Activated CD8-positive, alpha-beta T cell treated with anti-CD3 and anti-CD28 coated beads for 36 hours (primary cell): ENCODE results near the gene SNW1. TPM values are rescaled to one million over a fixed set of nuclear protein-coding genes. Genes with fewer than 3 reads are reported as not detected.

ENCODE experiments used
- ATAC-seq: fragments of 200-7000 bp; cut with Tn5 transposase; one replicate; pipeline ENCODE4 v1.10.0; 2021; ENCODE audit warnings: mild to moderate bottlenecking, moderate library complexity
- CTCF ChIA-PET: fragments of 350-600 bp; sonication (Branson Sonifier 250); formaldehyde crosslinking; loops from one replicate; lab custom pipeline; 2021; ENCODE audit warnings: antibody characterized with exemption; lab: Charles Lee
- POLR2A ChIA-PET: fragments of 350-600 bp; sonication (Branson Sonifier 250); formaldehyde crosslinking; loops from one replicate; lab custom pipeline; 2021; ENCODE audit warnings: antibody characterized with exemption; lab: Charles Lee
- DNase-seq: peaks from one replicate; pipeline ENCODE4 v3.0.0-alpha.2; 2020
- H3K27ac Mint-ChIP-seq: one replicate; pipeline ENCODE4 v1.8.0; 2021; ENCODE audit warnings: mild to moderate bottlenecking, mixed read lengths
- H3K27me3 Mint-ChIP-seq: one replicate; pipeline ENCODE4 v1.8.0; 2021; ENCODE audit warnings: mixed read lengths
- H3K36me3 Mint-ChIP-seq: one replicate; pipeline ENCODE4 v1.8.0; 2021; ENCODE audit warnings: low read depth, mixed read lengths
- H3K4me1 Mint-ChIP-seq: one replicate; pipeline ENCODE4 v1.8.0; 2021; ENCODE audit warnings: low read depth, mixed read lengths
- H3K4me3 Mint-ChIP-seq: one replicate; pipeline ENCODE4 v1.8.0; 2021; ENCODE audit warnings: mild to moderate bottlenecking, moderate library complexity, mixed read lengths
- H3K9me3 Mint-ChIP-seq: one replicate; pipeline ENCODE4 v1.8.0; 2021; ENCODE audit warnings: mixed read lengths
- intact Hi-C: fragments of 100-400 bp; cut with micrococcal nuclease; formaldehyde crosslinking; loops from one replicate; pipeline ENCODE4 v1.10.0; 2022
- total RNA-seq, 2 experiments: library from RNA; stranded (reverse); gene quantifications; one replicate each; pipeline ENCODE4 v1.2.3, GENCODE V29; 2021
- TF ChIP-seq, protein P1 (sequence below): fragments of 200-600 bp; IDR thresholded peaks from one replicate; pipeline ENCODE4 v1.8.0; 2022; ENCODE audit warnings: antibody characterized with exemption, mild to moderate bottlenecking

Gene SNW1
- total RNA-seq, 2 experiments from 2014 or later: 95.2 to 121 TPM

GRCh38 chr14:77707355-77707723 is 53.6 kb downstream of the SNW1 start:
- ChIA-PET CTCF (interaction anchor here (0.7 kb wide), 1 partner anchor 84 kb away, joined by 3 read pairs; no protein-coding TSS in a partner anchor), POLR2A (interaction anchor here (1.6 to 1.7 kb wide), 2 partner anchors 45 to 54 kb away, joined by 5 to 9 read pairs; no protein-coding TSS in a partner anchor)
- Mint-ChIP-seq H3K36me3 (peaks cover 33% of the 10 kb centered on the region), H3K27me3 (no peaks in the 10 kb centered on the region), H3K4me1 (peaks cover 33% of the 10 kb centered on the region), H3K4me3 (peak overlapping the region; percentile 84), H3K27ac (peak overlapping the region; percentile 91), H3K9me3 (no peaks in the 10 kb centered on the region)
- DNase-seq (peak; percentile 34), ATAC-seq (peak; percentile 15)
- intact Hi-C loops: loop anchor here (5.0 kb wide), 1 partner anchor 250 kb away; the partner anchor contains the start of genes AHSA1 and VIPAS39
- TF ChIP-seq, protein P1, sequence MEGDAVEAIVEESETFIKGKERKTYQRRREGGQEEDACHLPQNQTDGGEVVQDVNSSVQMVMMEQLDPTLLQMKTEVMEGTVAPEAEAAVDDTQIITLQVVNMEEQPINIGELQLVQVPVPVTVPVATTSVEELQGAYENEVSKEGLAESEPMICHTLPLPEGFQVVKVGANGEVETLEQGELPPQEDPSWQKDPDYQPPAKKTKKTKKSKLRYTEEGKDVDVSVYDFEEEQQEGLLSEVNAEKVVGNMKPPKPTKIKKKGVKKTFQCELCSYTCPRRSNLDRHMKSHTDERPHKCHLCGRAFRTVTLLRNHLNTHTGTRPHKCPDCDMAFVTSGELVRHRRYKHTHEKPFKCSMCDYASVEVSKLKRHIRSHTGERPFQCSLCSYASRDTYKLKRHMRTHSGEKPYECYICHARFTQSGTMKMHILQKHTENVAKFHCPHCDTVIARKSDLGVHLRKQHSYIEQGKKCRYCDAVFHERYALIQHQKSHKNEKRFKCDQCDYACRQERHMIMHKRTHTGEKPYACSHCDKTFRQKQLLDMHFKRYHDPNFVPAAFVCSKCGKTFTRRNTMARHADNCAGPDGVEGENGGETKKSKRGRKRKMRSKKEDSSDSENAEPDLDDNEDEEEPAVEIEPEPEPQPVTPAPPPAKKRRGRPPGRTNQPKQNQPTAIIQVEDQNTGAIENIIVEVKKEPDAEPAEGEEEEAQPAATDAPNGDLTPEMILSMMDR: peak; percentile 33

DNA sequence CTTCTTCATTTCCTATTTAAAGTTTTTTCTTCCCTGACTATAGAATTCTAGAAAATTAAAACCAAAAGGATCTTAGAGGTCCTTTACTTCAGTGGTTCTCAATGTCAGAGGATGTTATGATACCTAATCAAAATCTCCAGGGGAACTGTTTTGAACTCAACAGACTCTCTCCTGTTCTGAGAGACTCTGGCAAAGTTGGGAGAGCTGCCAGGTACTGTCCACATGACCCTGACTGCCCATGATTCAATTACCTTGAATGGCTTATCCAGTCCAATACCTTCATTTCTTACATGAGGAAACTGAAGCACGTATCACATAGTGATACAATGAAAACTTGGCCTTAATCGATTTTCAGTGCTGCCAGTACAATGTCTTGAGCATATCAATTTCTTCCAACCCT is 69.7 kb downstream of the SNW1 start:
- H3K9me3 Mint-ChIP-seq: no peaks in the 10 kb centered on the region
- TF ChIP-seq, protein P1: no peak
- no peaks in the 10 kb centered on the region for H3K4me1 Mint-ChIP-seq
- H3K4me3 Mint-ChIP-seq: no peak overlapping the region
- H3K27me3 Mint-ChIP-seq: no peaks in the 10 kb centered on the region
- CTCF ChIA-PET: interaction anchor here (2.1 kb wide), 1 partner anchor 10 kb away, joined by 9 read pairs; no protein-coding TSS in a partner anchor
- no peak overlapping the region for H3K27ac Mint-ChIP-seq
- DNase-seq (no peak), ATAC-seq (no peak)
- peaks cover 34% of the 10 kb centered on the region for H3K36me3 Mint-ChIP-seq
- POLR2A ChIA-PET: no interaction called here
- intact Hi-C loops: no loop called here

DNA sequence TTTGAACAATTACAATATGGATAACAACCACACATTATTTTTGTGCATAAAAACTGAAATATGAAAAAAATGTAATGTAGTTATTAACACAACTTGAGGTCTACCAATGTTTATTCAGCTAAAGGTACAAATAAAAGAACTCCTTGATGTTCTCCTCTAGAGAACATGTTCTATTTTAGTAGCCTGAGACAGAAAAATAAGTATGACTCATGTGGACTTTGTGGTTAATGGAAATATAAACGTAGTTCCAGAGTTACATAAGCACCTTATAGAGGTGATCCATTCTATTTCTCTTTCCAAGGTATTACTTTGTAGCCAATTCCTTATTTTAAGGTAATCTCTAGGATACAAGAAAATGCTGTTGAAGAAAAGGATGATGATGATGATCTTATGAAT is 78.8 kb downstream of the SNW1 start:
- Mint-ChIP-seq H3K9me3 (no peaks in the 10 kb centered on the region), H3K27me3 (no peaks in the 10 kb centered on the region), H3K36me3 (peaks cover 21% of the 10 kb centered on the region), H3K4me3 (no peak overlapping the region), H3K27ac (peak overlapping the region; percentile 23), H3K4me1 (peaks cover 8% of the 10 kb centered on the region)
- ATAC-seq: no peak
- no peak for DNase-seq
- TF ChIP-seq, protein P1: no peak
- ChIA-PET CTCF (no interaction called here), POLR2A (interaction anchor here (1.0 kb wide), 1 partner anchor 22 kb away, joined by 3 read pairs; no protein-coding TSS in a partner anchor)
- intact Hi-C loops: no loop called here

DNA sequence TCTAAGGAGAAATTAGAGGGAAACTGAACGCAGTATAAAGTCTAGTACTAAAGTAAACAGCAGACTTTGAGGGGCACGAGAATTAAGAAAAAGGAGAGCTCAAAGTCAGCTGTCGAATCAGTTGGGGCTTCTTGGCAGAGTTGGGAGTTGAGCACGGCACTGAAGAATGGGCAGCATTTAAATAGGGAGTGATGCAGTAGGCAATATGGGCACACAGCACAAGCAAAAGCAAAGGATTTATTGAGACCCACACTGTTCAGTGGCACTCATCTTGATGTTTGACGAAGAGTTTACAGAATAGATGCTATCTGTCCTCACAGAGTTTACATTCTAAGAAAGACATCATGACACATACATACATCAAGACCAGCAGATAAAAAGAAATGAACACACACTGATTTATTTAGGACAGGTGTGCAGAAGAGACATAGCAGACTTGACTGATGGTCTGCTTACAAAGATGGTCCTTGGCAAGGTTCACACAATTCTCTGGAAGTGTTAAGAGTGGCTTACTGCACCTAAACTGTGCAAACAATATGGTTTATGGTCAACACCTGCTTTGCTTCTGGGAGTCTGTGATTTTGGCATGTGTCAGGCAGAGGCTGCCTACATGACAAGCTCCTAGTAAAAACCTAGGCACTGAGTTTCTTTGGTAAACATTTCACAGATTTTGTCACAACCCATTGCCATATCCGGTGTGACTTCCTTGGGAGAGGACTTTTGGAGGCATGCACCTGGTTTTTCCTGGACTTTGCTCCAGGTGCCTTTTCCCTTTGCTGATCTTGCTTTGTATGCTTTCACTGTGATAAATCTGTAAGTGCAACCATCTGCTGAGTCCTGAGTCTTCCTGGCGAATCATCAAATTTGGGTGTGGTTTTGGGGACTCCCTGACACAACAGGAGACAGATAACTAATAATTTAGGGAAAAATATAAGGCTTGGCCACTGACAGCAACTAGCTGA is 79.5 kb downstream of the SNW1 start:
- TF ChIP-seq, protein P1: no peak

More for the DNA sequence above, 79.5 kb downstream of the SNW1 start:
- H3K4me1 Mint-ChIP-seq: peaks cover 8% of the 10 kb centered on the region
- intact Hi-C loops: no loop called here
- H3K9me3 Mint-ChIP-seq: no peaks in the 10 kb centered on the region
- no peak for DNase-seq
- POLR2A ChIA-PET: interaction anchor here (1.0 kb wide), 1 partner anchor 23 kb away, joined by 3 read pairs; no protein-coding TSS in a partner anchor
- no peaks in the 10 kb centered on the region for H3K27me3 Mint-ChIP-seq
- no peak for ATAC-seq
- peaks cover 19% of the 10 kb centered on the region for H3K36me3 Mint-ChIP-seq
- CTCF ChIA-PET: no interaction called here
- H3K27ac Mint-ChIP-seq: no peak overlapping the region
- no peak overlapping the region for H3K4me3 Mint-ChIP-seq
